ENCODE measurements around the gene SCN4B. TPM values are rescaled to one million over a fixed set of nuclear protein-coding genes. Genes with fewer than 3 reads are reported as not detected.
A peak's percentile ranks its signal among the peaks of the same experiment; 100 is the strongest.

Gene SCN4B
- total and polyA plus RNA-seq, 2 of the 8 experiments (the other 6 are each of a cell fraction or from before 2014, with no cell fraction given) = 2.8 to 4.9 TPM

DNA sequence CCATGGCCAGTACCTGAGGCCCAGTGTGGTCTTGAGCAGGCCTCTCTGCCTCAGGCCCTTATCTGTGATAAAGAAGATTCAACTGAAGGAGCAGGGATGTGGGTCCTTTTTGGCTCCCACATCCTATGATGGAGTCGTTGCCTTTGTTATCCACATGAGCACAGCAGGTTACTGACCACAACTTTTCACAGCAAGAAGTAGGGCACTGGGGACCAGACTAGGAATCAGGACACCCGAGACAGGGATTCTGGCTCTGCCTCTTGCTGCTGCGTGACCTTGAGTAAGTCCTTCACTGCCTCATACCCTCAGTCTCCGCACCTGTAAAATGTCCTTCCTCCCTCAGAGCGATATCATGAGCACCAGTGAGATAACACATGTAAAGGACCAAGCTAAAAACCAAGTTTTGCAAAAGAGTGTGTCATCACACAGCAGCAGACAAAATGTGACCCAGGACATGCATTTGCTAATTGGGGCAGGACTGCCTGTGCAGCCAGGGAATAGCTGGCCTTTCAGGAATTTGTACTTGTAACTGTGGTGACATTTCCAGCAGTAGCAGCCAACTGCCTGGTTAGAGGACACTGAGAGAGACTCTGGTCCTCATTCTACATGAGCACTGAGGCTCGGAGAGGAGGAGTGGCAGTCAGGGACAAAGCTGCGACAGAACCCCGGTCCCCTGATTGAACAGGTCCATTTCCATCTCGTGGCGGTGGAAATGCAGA is 52.6 kb downstream of the SCN4B start:
- Histone ChIP-seq H3K4me2 (ENCODE audit: insufficient read depth in 1 of 2, low read depth in 2 of 2, low read length in 2 of 2) (peak overlapping the region; percentile 34 to 48; a peak in 1 of 4 replicates), H3K14ac (ENCODE audit: insufficient read length) (no peak overlapping the region), H2BK20ac (ENCODE audit: low read length) (no peak overlapping the region; the same call in 1 of the 2 replicates), H3K18ac (ENCODE audit: extremely low read depth, low read length) (no peak overlapping the region), H3K79me1 (ENCODE audit: low read depth, low read length) (no peaks in the 10 kb centered on the region), H2BK120ac (replicated peaks; ENCODE audit: low read depth, low read length) (no peak overlapping the region), H3K79me2 (ENCODE audit: control insufficient read depth in 1 of 2, insufficient read depth in 2 of 2, low read length in 2 of 2) (no peaks in the 10 kb centered on the region), H2AK5ac (ENCODE audit: low read depth, low read length) (no peak overlapping the region), H3K36me3 (ENCODE audit: control insufficient read depth in 2 of 4, insufficient read depth in 4 of 4, low read length in 3 of 4) (no peaks in the 10 kb centered on the region), H2BK5ac (ENCODE audit: low read depth, low read length) (peak overlapping the region; percentile 13; the same call in 1 of the 2 replicates), H4K8ac (ENCODE audit: extremely low read depth, insufficient read depth, low read length) (no peak overlapping the region), H3K23me2 (ENCODE audit: low read depth, low read length) (no peaks in the 10 kb centered on the region), H2BK15ac (ENCODE audit: low read length) (no peak overlapping the region; the same call in 1 of the 2 replicates), H3K9me3 (ENCODE audit: insufficient read depth in 2 of 2, low read depth in 1 of 2, low read length in 1 of 2) (no peaks in the 10 kb centered on the region), H3K27ac (ENCODE audit: low read depth, low read length) (no peak overlapping the region), H3K27me3 (replicated peaks in 1 of 4; ENCODE audit: control insufficient read depth in 3 of 4, extremely low read depth in 1 of 4, insufficient read depth in 3 of 4, low read length in 3 of 4) (no peaks in the 10 kb centered on the region; a peak in 1 of 7 replicates), H3K4me3 (ENCODE audit: extremely low read depth in 1 of 4, insufficient read depth in 2 of 4, low read depth in 3 of 4, low read length in 4 of 4) (no peak overlapping the region), H3K56ac (replicated peaks; ENCODE audit: insufficient read length, low read depth, low read length) (no peak overlapping the region), H4K20me1 (replicated peaks in 1 of 2; ENCODE audit: control insufficient read depth in 1 of 2, insufficient read depth in 2 of 2, low read length in 2 of 2) (no peaks in the 10 kb centered on the region), H4K91ac (replicated peaks; ENCODE audit: insufficient read length, low read length) (no peak overlapping the region), H3K9ac (replicated peaks in 1 of 4; ENCODE audit: extremely low read depth in 1 of 4, low read depth in 3 of 4, low read length in 3 of 4) (no peak overlapping the region), H3K23ac (ENCODE audit: insufficient read length) (no peak overlapping the region), H4K5ac (ENCODE audit: insufficient read length, low read depth, low read length) (no peak overlapping the region), H2BK12ac (ENCODE audit: low read depth, low read length) (peak overlapping the region; percentile 35; the same call in 1 of the 2 replicates), H3K4ac (replicated peaks; ENCODE audit: insufficient read length, low read depth, low read length) (no peak overlapping the region), H2AFZ (ENCODE audit: low read length) (0 out of 2 replicates have a peak overlapping the region, but pooled peaks have one; percentile 40), H3K4me1 (replicated peaks in 1 of 4; ENCODE audit: control insufficient read depth in 3 of 4, insufficient read depth in 4 of 4, low read length in 3 of 4) (peaks cover 0 to 13% (median 8%) of the 10 kb centered on the region in 4 experiments; a peak in 6 of 7 replicates)
- TF ChIP-seq CEBPB (IDR thresholded peaks at IDR 0.05; ENCODE audit: low read depth, low read length) (no peak), KDM5A (IDR thresholded peaks at IDR 0.05; ENCODE audit: low read length) (no peak), RAD21 (IDR thresholded peaks at IDR 0.05 in 1 of 2, conservative IDR thresholded peaks at IDR 0.05 in 1 of 2; ENCODE audit: low read depth in 2 of 2, low read length in 2 of 2) (no peak), KDM1A (IDR thresholded peaks at IDR 0.05; ENCODE audit: borderline replicate concordance, low read length) (0 out of 2 replicates have a peak, but pooled peaks have one; percentile 9), TAF1 (IDR thresholded peaks at IDR 0.05; ENCODE audit: low read depth, low read length) (no peak), TAF7 (optimal IDR thresholded peaks at IDR 0.05; ENCODE audit: borderline replicate concordance, low read depth, low read length) (no peak), POLR2A (IDR thresholded peaks at IDR 0.05; ENCODE audit: control extremely low read depth in 1 of 2, low read depth in 2 of 2, low read length in 2 of 2) (no peak), ZNF274 (IDR thresholded peaks at IDR 0.05; ENCODE audit: borderline replicate concordance, extremely low read depth, low read length) (no peak)
- TF ChIP-seq, protein P1, sequence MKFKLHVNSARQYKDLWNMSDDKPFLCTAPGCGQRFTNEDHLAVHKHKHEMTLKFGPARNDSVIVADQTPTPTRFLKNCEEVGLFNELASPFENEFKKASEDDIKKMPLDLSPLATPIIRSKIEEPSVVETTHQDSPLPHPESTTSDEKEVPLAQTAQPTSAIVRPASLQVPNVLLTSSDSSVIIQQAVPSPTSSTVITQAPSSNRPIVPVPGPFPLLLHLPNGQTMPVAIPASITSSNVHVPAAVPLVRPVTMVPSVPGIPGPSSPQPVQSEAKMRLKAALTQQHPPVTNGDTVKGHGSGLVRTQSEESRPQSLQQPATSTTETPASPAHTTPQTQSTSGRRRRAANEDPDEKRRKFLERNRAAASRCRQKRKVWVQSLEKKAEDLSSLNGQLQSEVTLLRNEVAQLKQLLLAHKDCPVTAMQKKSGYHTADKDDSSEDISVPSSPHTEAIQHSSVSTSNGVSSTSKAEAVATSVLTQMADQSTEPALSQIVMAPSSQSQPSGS (IDR thresholded peaks at IDR 0.05; ENCODE audit: low read length) = no peak
- FAIRE-seq = no peak
- POLR2A ChIA-PET (ENCODE audit: partially characterized antibody) = no interaction called here
- DNase-seq (ENCODE audit: low read depth in 1 of 2, low spot score in 2 of 2) = no peak
- WGBS, 2 experiments (ENCODE audit: extremely low coverage in 1 of 2, insufficient coverage in 1 of 2, insufficient read length in 1 of 2, insufficient replicate concordance in 2 of 2, low coverage in 1 of 2, low lambda C conversion rate in 2 of 2, missing lambda C conversion rate in 1 of 2) = 87% methylated on average over 10 of the region's 10 CpGs; no CpG with 5 or more reads in 1 of the 2 experiments
- CTCF ChIA-PET (ENCODE audit: partially characterized antibody) = interaction anchor here (0.7 to 1.2 kb wide), 2 partner anchors 29 to 45 kb away, joined by 3 read pairs; no protein-coding TSS in a partner anchor

All from H1 (cell line).